PC-9 (cell line): ENCODE measurements around the gene GPRIN3. TPM values are rescaled to one million over a fixed set of nuclear protein-coding genes. Genes with fewer than 3 reads are reported as not detected.

Experiments used
- BruUV-seq: library from RNA; stranded (reverse); fragments of 400-500 nt; replicated peaks from 2 replicates; lab custom pipeline; 2021; lab: Mats Ljungman, UMichigan
- CTCF ChIA-PET: fragments of 300-600 bp; sonication (Branson Sonifier 250); formaldehyde crosslinking; loops from one replicate; lab custom pipeline; 2022; ENCODE audit warnings: antibody characterized with exemption; lab: Charles Lee
- POLR2A ChIA-PET: fragments of 300-600 bp; sonication (Branson Sonifier 250); formaldehyde crosslinking; loops from one replicate; lab custom pipeline; 2022; ENCODE audit warnings: antibody characterized with exemption; ENCODE audit not compliant: unreplicated experiment; lab: Charles Lee
- DNase-seq, 2 experiments: peaks; one replicate each; pipeline versions ENCODE4 v3.0.0 to v3.0.0-alpha.2; 2015 to 2022; ENCODE audit warnings: mixed read lengths in 1 of 2
- H2AFZ ChIP-seq: fragments of 200-600 bp; sonication (generic); 2 replicates; pipeline ENCODE4 v1.8.1; 2017; ENCODE audit warnings: antibody characterized with exemption
- H3F3A ChIP-seq: fragments of 200-600 bp; sonication (generic); 2 replicates; pipeline ENCODE4 v1.8.1; 2017; ENCODE audit warnings: antibody characterized with exemption, mild to moderate bottlenecking, low read depth; ENCODE audit not compliant: insufficient read depth
- H3K27ac ChIP-seq: fragments of 200-600 bp; sonication (generic); 2 replicates; pipeline ENCODE4 v1.6.1; 2016; ENCODE audit warnings: mixed run types
- H3K27me3 ChIP-seq: fragments of 200-600 bp; sonication (generic); 2 replicates; pipeline ENCODE4 v1.6.1; 2016; ENCODE audit warnings: low read depth, mixed run types; ENCODE audit not compliant: insufficient read depth
- H3K36me3 ChIP-seq: fragments of 200-600 bp; sonication (generic); 2 replicates; pipeline ENCODE4 v1.6.1; 2016; ENCODE audit warnings: low read depth, mixed run types
- H3K4me1 ChIP-seq: fragments of 200-600 bp; sonication (generic); replicated peaks from 2 replicates; pipeline ENCODE4 v1.6.1; 2016; ENCODE audit warnings: mixed run types; ENCODE audit not compliant: insufficient read depth
- H3K4me2 ChIP-seq: fragments of 200-600 bp; sonication (generic); 2 replicates; pipeline ENCODE4 v1.6.1; 2017; ENCODE audit warnings: mixed run types
- H3K4me3 ChIP-seq: fragments of 200-600 bp; sonication (generic); 2 replicates; pipeline ENCODE4 v1.6.1; 2016; ENCODE audit warnings: mixed run types
- H3K79me2 ChIP-seq: fragments of 200-600 bp; sonication (generic); 2 replicates; pipeline ENCODE4 v1.6.1; 2017; ENCODE audit warnings: low read depth, mixed run types
- H3K9me2 ChIP-seq: fragments of 200-600 bp; sonication (generic); 2 replicates; pipeline ENCODE4 v1.8.1; 2017; ENCODE audit warnings: mild to moderate bottlenecking; ENCODE audit not compliant: insufficient read depth
- H3K9me3 ChIP-seq: fragments of 200-600 bp; sonication (generic); 2 replicates; pipeline ENCODE4 v1.8.1; 2016; ENCODE audit warnings: low read depth; ENCODE audit not compliant: insufficient read depth
- H4K20me1 ChIP-seq: fragments of 200-600 bp; sonication (generic); 2 replicates; pipeline ENCODE4 v1.8.1; 2017; ENCODE audit not compliant: insufficient read depth
- CTCF ChIP-seq: fragments of 200-600 bp; sonication (generic); conservative IDR thresholded peaks from 2 replicates; pipeline ENCODE4 v1.6.1; 2017; ENCODE audit warnings: mixed run types, antibody characterized with exemption, mild to moderate bottlenecking, moderate library complexity
- EZH2 ChIP-seq: fragments of 200-600 bp; sonication (generic); IDR thresholded peaks from 2 replicates; pipeline ENCODE4 v1.8.0; 2017; ENCODE audit warnings: antibody characterized with exemption, low read depth
- intact Hi-C: fragments of 100-400 bp; cut with micrococcal nuclease; formaldehyde crosslinking; loops from one replicate; pipeline ENCODE4 v1.10.0; 2022; ENCODE audit not compliant: unreplicated experiment
- total RNA-seq: library from RNA; stranded (reverse); gene quantifications from 2 replicates; pipeline ENCODE4 v1.2.3, GENCODE V29; 2021

Gene GPRIN3
- total RNA-seq, 1 experiment from 2014 or later, result 0.02 TPM

GRCh38 chr4:89300499-89300898, 7.1 kb downstream of the GPRIN3 start:
- no peaks in the 10 kb centered on the region for H3K4me1 ChIP-seq
- no peak overlapping the region for H3K4me2 ChIP-seq
- DNase-seq, result no peak
- no peaks in the 10 kb centered on the region for H3K27me3 ChIP-seq
- no peak overlapping the region for H2AFZ ChIP-seq
- BruUV-seq, result no TSS peak
- no peak overlapping the region for H3K27ac ChIP-seq
- H3K9me3 ChIP-seq, result no peaks in the 10 kb centered on the region
- H3K4me3 ChIP-seq, result no peak overlapping the region
- ChIA-PET CTCF (no interaction called here), POLR2A (no interaction called here)
- no peak for TF ChIP-seq EZH2
- no peak for TF ChIP-seq CTCF
- no peaks in the 10 kb centered on the region for H3K79me2 ChIP-seq
- intact Hi-C loops, result no loop called here
- no peaks in the 10 kb centered on the region for H3K36me3 ChIP-seq
- no peaks in the 10 kb centered on the region for H3F3A ChIP-seq
- no peaks in the 10 kb centered on the region for H3K9me2 ChIP-seq
- no peaks in the 10 kb centered on the region for H4K20me1 ChIP-seq

GRCh38 chr4:89300060-89300459, 7.5 kb downstream of the GPRIN3 start:
- no peak overlapping the region for H2AFZ ChIP-seq
- no peaks in the 10 kb centered on the region for H3F3A ChIP-seq
- no peaks in the 10 kb centered on the region for H3K27me3 ChIP-seq
- H3K79me2 ChIP-seq, result no peaks in the 10 kb centered on the region
- BruUV-seq, result no TSS peak
- no peak for DNase-seq
- no peak overlapping the region for H3K4me3 ChIP-seq
- H3K9me2 ChIP-seq, result no peaks in the 10 kb centered on the region
- no peaks in the 10 kb centered on the region for H3K4me1 ChIP-seq
- H3K4me2 ChIP-seq, result no peak overlapping the region
- ChIA-PET CTCF (no interaction called here), POLR2A (no interaction called here)
- H3K36me3 ChIP-seq, result no peaks in the 10 kb centered on the region
- TF ChIP-seq CTCF (no peak), EZH2 (no peak)
- no peak overlapping the region for H3K27ac ChIP-seq
- H3K9me3 ChIP-seq, result no peaks in the 10 kb centered on the region
- intact Hi-C loops, result no loop called here
- H4K20me1 ChIP-seq, result no peaks in the 10 kb centered on the region

GRCh38 chr4:89299153-89299791, 8.3 kb downstream of the GPRIN3 start:
- DNase-seq, result no peak

More at GRCh38 chr4:89299153-89299791, 8.3 kb downstream of the GPRIN3 start:
- Histone ChIP-seq H3F3A (no peaks in the 10 kb centered on the region), H3K4me3 (no peak overlapping the region), H3K79me2 (no peaks in the 10 kb centered on the region), H3K36me3 (no peaks in the 10 kb centered on the region), H3K9me3 (no peaks in the 10 kb centered on the region), H4K20me1 (no peaks in the 10 kb centered on the region), H3K9me2 (no peaks in the 10 kb centered on the region), H3K27me3 (no peaks in the 10 kb centered on the region), H3K27ac (no peak overlapping the region), H3K4me2 (no peak overlapping the region), H2AFZ (no peak overlapping the region), H3K4me1 (no peaks in the 10 kb centered on the region)
- TF ChIP-seq CTCF (no peak), EZH2 (no peak)
- intact Hi-C loops, result no loop called here
- POLR2A ChIA-PET, result no interaction called here
- CTCF ChIA-PET, result no interaction called here
- BruUV-seq, result no TSS peak
